Smooth muscle cell (in vitro differentiated cells): ENCODE measurements around the gene SPDYC. TPM values are rescaled to one million over a fixed set of nuclear protein-coding genes. Genes with fewer than 3 reads are reported as not detected.

Experiments used
- DNase-seq: peaks from one replicate; lab custom pipeline; 2025; ENCODE audit not compliant: unreplicated experiment; lab: John Stamatoyannopoulos, UW
- H2AFZ ChIP-seq: fragments of 200-600 bp; sonication (generic); 2 replicates; pipeline ENCODE4 v1.6.0; 2016; ENCODE audit warnings: antibody characterized with exemption, low read depth, mild to moderate bottlenecking
- H3F3A ChIP-seq: fragments of 200-600 bp; sonication (generic); 2 replicates; pipeline ENCODE4 v1.6.0; 2017; ENCODE audit warnings: antibody characterized with exemption, low read depth
- H3K27ac ChIP-seq: fragments of 200-600 bp; sonication (generic); 2 replicates; pipeline ENCODE4 v1.5.1; 2016; ENCODE audit warnings: low read depth, mild to moderate bottlenecking
- H3K27me3 ChIP-seq: fragments of 200-600 bp; sonication (generic); 2 replicates; pipeline ENCODE4 v1.6.1; 2016; ENCODE audit warnings: low read depth, mild to moderate bottlenecking
- H3K36me3 ChIP-seq: fragments of 200-600 bp; sonication (generic); 2 replicates; pipeline ENCODE4 v1.5.1; 2016; ENCODE audit warnings: low read depth
- H3K4me1 ChIP-seq: fragments of 200-600 bp; sonication (generic); 2 replicates; pipeline ENCODE4 v1.5.1; 2016; ENCODE audit warnings: low read depth
- H3K4me2 ChIP-seq: fragments of 200-600 bp; sonication (generic); 2 replicates; pipeline ENCODE4 v1.6.0; 2016; ENCODE audit warnings: mild to moderate bottlenecking
- H3K4me3 ChIP-seq: fragments of 200-600 bp; sonication (generic); 2 replicates; pipeline ENCODE4 v1.5.1; 2016; ENCODE audit warnings: mild to moderate bottlenecking
- H3K79me2 ChIP-seq: fragments of 200-600 bp; sonication (generic); 2 replicates; pipeline ENCODE4 v1.6.0; 2016; ENCODE audit warnings: low read depth, mild to moderate bottlenecking
- H3K9ac ChIP-seq: fragments of 200-600 bp; sonication (generic); 2 replicates; pipeline ENCODE4 v1.6.0; 2016; ENCODE audit warnings: low read depth
- H3K9me3 ChIP-seq: fragments of 200-600 bp; sonication (generic); replicated peaks from 2 replicates; pipeline ENCODE4 v1.5.1; 2016; ENCODE audit warnings: low read depth
- H4K20me1 ChIP-seq: fragments of 200-600 bp; sonication (generic); 2 replicates; pipeline ENCODE4 v1.6.0; 2016; ENCODE audit warnings: low read depth
- WGBS: methylation state at CpG from one replicate; pipeline ENCODE4 v1.1.7; 2016; ENCODE audit warnings: low lambda C conversion rate; 5-methylcytosine and 5-hydroxymethylcytosine counted together
- polyA plus RNA-seq: library from polyadenylated mRNA; unstranded; fragments of >200 nt; fragmentation: Nextera tagmentation; extraction: Ambion mirVana; gene quantifications from 2 replicates; pipeline ENCODE4 v1.2.1, GENCODE V29; 2016
- total RNA-seq: library from RNA; depleted of rRNA; stranded (reverse); fragments of >200 nt; gene quantifications from 2 replicates; pipeline ENCODE4 v1.2.3, GENCODE V29; 2014
- TF ChIP-seq, protein P1 (sequence below): fragments of 200-600 bp; sonication (generic); IDR thresholded peaks from 2 replicates; pipeline ENCODE4 v1.5.1; 2017; ENCODE audit warnings: borderline replicate concordance, mild to moderate bottlenecking, antibody characterized with exemption; ENCODE audit not compliant: insufficient read depth, poor library complexity, severe bottlenecking

Gene SPDYC
- total and polyA plus RNA-seq, 2 experiments from 2014 or later: not detected

GRCh38 chr11:65121865-65122696 lies 48.0 kb upstream of the SPDYC start, which contains the start of the genes FAU and MRPL49:
TSS of gene FAU (minus strand) at chr11:65122134. CDS start at chr11:65121813, 321 bp downstream.
TSS of gene MRPL49 (plus strand) at chr11:65122321. CDS start at chr11:65122347, 26 bp downstream.
- peak; percentile 78 for DNase-seq
- no peaks in the 10 kb centered on the region for H3K36me3 ChIP-seq
- no peaks in the 10 kb centered on the region for H3K9me3 ChIP-seq
- H4K20me1 ChIP-seq: no peaks in the 10 kb centered on the region
- 1% methylated on average over 61 of the region's 64 CpGs for WGBS
- peak within 1 kb of the TSS; percentile 89 for H3K27ac ChIP-seq
- TF ChIP-seq, protein P1, sequence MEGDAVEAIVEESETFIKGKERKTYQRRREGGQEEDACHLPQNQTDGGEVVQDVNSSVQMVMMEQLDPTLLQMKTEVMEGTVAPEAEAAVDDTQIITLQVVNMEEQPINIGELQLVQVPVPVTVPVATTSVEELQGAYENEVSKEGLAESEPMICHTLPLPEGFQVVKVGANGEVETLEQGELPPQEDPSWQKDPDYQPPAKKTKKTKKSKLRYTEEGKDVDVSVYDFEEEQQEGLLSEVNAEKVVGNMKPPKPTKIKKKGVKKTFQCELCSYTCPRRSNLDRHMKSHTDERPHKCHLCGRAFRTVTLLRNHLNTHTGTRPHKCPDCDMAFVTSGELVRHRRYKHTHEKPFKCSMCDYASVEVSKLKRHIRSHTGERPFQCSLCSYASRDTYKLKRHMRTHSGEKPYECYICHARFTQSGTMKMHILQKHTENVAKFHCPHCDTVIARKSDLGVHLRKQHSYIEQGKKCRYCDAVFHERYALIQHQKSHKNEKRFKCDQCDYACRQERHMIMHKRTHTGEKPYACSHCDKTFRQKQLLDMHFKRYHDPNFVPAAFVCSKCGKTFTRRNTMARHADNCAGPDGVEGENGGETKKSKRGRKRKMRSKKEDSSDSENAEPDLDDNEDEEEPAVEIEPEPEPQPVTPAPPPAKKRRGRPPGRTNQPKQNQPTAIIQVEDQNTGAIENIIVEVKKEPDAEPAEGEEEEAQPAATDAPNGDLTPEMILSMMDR: no peak
- H3K4me3 ChIP-seq: peak within 1 kb of the TSS; percentile 66
- H3K4me2 ChIP-seq: peak within 1 kb of the TSS; percentile 94
- peaks cover 30% of the 10 kb centered on the region for H3F3A ChIP-seq
- H3K79me2 ChIP-seq: peaks cover 46% of the 10 kb centered on the region
- peak within 1 kb of the TSS; percentile 96 for H3K9ac ChIP-seq
- H2AFZ ChIP-seq: peak within 1 kb of the TSS; percentile 26
- H3K27me3 ChIP-seq: no peaks in the 10 kb centered on the region
- peaks cover 11% of the 10 kb centered on the region for H3K4me1 ChIP-seq

- H3K79me2 ChIP-seq: peaks cover 46% of the 10 kb centered on the region
- H3K4me1 ChIP-seq: peaks cover 11% of the 10 kb centered on the region
- no peak overlapping the region for H2AFZ ChIP-seq
- TF ChIP-seq, protein P1: no peak
- H3F3A ChIP-seq: peaks cover 34% of the 10 kb centered on the region
- WGBS: over 99% methylated on average over 5 of the region's 5 CpGs
- no peaks in the 10 kb centered on the region for H3K9me3 ChIP-seq
- DNase-seq: no peak
- H3K36me3 ChIP-seq: no peaks in the 10 kb centered on the region
- H3K27me3 ChIP-seq: no peaks in the 10 kb centered on the region
- no peak overlapping the region for H3K9ac ChIP-seq
- no peak overlapping the region for H3K27ac ChIP-seq
- H4K20me1 ChIP-seq: peaks cover 4% of the 10 kb centered on the region
- no peak overlapping the region for H3K4me2 ChIP-seq
- H3K4me3 ChIP-seq: no peak overlapping the region
Observed at GRCh38 chr11:65124480-65125196, 45.4 kb upstream of the SPDYC start.

- no peaks in the 10 kb centered on the region for H3K27me3 ChIP-seq
- no peaks in the 10 kb centered on the region for H3K36me3 ChIP-seq
- no peak overlapping the region for H3K27ac ChIP-seq
- H3F3A ChIP-seq: peaks cover 26% of the 10 kb centered on the region
- TF ChIP-seq, protein P1: no peak
- H3K79me2 ChIP-seq: peaks cover 38% of the 10 kb centered on the region
- peaks cover 4% of the 10 kb centered on the region for H4K20me1 ChIP-seq
- peaks cover 11% of the 10 kb centered on the region for H3K4me1 ChIP-seq
- H3K9ac ChIP-seq: no peak overlapping the region
- no peak overlapping the region for H2AFZ ChIP-seq
- no peak for DNase-seq
- no peak overlapping the region for H3K4me3 ChIP-seq
- WGBS: 96% methylated on average over 12 of the region's 12 CpGs
- no peaks in the 10 kb centered on the region for H3K9me3 ChIP-seq
- H3K4me2 ChIP-seq: no peak overlapping the region
Observed at GRCh38 chr11:65125197-65126056, 44.6 kb upstream of the SPDYC start.
